Mucosa of rectum (tissue), 2 donors: ENCODE data around the gene NAALADL2.
"Not testable (repeated sequence)": the region's sequence is repeated elsewhere in the genome, so short reads cannot be mapped to it uniquely, and the experiment has no call there.

ENCODE experiments used
- H3K27ac ChIP-seq, 2 donors: one replicate each; pipeline ENCODE4 v1.7.0; 2013; ENCODE audit warnings: inconsistent platforms in 2 of 2, low read depth in 2 of 2, low read length in 2 of 2
- H3K27me3 ChIP-seq, 2 donors: one replicate each; pipeline ENCODE4 v1.7.0; 2013; ENCODE audit warnings: low read length in 2 of 2; ENCODE audit not compliant: control insufficient read depth in 2 of 2, insufficient read depth in 2 of 2
- H3K36me3 ChIP-seq, 2 donors: one replicate each; pipeline ENCODE4 v1.7.0; 2013; ENCODE audit warnings: low read length in 2 of 2; ENCODE audit not compliant: control insufficient read depth in 2 of 2, insufficient read depth in 2 of 2
- H3K4me1 ChIP-seq, 2 donors: one replicate each; pipeline ENCODE4 v1.7.0; 2013; ENCODE audit warnings: low read length in 2 of 2, mild to moderate bottlenecking in 1 of 2; ENCODE audit not compliant: control insufficient read depth in 2 of 2, insufficient read depth in 2 of 2
- H3K4me3 ChIP-seq, 2 donors: one replicate each; pipeline ENCODE4 v1.7.0; 2013; ENCODE audit warnings: low read length in 2 of 2
- H3K9ac ChIP-seq, 2 donors: one replicate each; pipeline ENCODE4 v1.7.0; 2013; ENCODE audit warnings: low read length in 2 of 2, low read depth in 1 of 2, mild to moderate bottlenecking in 1 of 2
- H3K9me3 ChIP-seq, 2 donors: one replicate each; pipeline ENCODE4 v1.7.0; 2013; ENCODE audit warnings: low read length in 2 of 2; ENCODE audit not compliant: control insufficient read depth in 2 of 2
- donor health status: healthy.
- donor health status: Normal muscosa, but diverticular disease.

The NAALADL2 gene

GRCh38 chr3:175258763-175259162, 399.6 kb downstream of the NAALADL2 start:
- H3K36me3 ChIP-seq, result no peaks in the 10 kb centered on the region
- H3K9ac ChIP-seq, result no peak overlapping the region
- H3K9me3 ChIP-seq, result no peaks in the 10 kb centered on the region
- no peaks in the 10 kb centered on the region for H3K4me1 ChIP-seq
- H3K27ac ChIP-seq, result no peak overlapping the region
- no peaks in the 10 kb centered on the region for H3K27me3 ChIP-seq
- no peak overlapping the region for H3K4me3 ChIP-seq

DNA sequence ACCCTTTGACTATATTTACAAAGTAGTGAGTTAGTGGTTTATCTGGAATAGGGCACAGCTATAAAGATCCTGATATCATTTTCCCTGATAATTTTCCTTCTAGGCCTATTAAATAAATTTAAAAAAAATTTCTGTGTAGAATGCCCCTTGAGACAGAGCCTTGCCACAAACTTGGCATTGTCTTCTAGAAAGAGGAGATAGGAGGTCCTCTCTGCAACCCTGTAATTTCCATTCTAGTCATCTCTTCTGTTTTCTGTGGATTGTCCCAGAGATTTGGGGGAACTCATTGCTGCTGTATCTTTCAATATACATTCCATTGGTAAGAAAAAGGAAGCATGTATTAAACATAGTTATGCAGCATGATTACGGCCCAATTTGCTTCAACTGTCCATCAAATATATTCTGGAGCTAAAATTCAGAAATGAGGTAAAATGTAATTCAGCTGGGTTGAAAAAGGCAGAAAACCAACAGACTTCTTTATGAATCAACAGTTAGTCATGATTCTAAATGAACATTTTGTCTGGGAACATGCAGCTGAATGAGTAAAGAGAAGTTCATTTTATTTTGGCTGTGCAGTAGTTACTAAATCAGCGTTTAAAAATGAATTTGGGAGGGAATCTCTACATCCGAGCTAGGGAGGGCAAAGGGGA, 401.1 kb downstream of the NAALADL2 start:
- Histone ChIP-seq H3K27ac (no peak overlapping the region), H3K36me3 (no peaks in the 10 kb centered on the region), H3K4me3 (no peak overlapping the region)

DNA sequence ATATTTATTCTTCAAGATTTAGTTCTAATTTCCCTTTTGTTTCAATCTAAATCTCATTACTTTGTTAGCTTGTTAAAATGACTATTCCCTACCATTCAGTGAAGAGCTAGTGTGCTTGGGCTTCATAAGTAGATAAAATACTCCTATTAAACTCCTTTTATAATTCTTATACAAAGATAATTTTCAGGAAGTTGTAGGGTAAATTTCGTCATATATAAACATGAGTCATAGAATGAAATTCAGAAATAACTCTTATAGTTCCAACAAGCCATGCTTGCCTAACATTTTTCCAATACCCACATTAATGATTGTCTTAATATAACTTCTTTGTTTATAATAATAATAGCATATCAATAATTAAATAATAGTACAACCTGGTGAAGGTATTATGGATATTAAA, 407.3 kb downstream of the NAALADL2 start:
- H3K4me1 ChIP-seq, result no peaks in the 10 kb centered on the region
- H3K27me3 ChIP-seq, result no peaks in the 10 kb centered on the region
- no peaks in the 10 kb centered on the region for H3K9me3 ChIP-seq
- H3K4me3 ChIP-seq, result no peak overlapping the region
- H3K36me3 ChIP-seq, result no peaks in the 10 kb centered on the region
- no peak overlapping the region for H3K9ac ChIP-seq
- no peak overlapping the region for H3K27ac ChIP-seq

More for the DNA sequence above, 401.1 kb downstream of the NAALADL2 start:
- H3K9me3 ChIP-seq, result no peaks in the 10 kb centered on the region
- no peaks in the 10 kb centered on the region for H3K4me1 ChIP-seq
- no peak overlapping the region for H3K9ac ChIP-seq
- no peaks in the 10 kb centered on the region for H3K27me3 ChIP-seq

DNA sequence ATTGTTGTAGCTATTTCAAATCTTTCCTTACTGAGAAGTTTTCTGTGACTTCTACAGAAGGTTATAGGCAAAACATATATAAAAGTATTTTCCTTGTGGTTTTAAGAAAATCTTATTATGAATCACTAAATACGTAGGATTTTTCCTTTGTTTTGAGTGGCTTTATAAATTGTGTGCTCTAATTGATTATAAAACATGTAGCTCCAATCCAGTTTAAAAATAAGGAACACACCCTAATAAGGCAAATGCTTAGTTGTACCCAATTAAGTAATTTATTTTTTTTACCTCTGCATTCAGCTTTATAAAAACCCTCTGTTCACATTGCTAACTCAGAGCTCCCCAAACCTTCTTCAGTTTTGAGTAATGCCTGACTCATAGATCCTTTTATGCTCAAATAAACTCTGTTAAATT, 408.0 kb downstream of the NAALADL2 start:
- H3K27me3 ChIP-seq, result no peaks in the 10 kb centered on the region
- H3K36me3 ChIP-seq, result no peaks in the 10 kb centered on the region
- H3K27ac ChIP-seq, result no peak overlapping the region
- H3K4me1 ChIP-seq, result no peaks in the 10 kb centered on the region
- H3K9ac ChIP-seq, result no peak overlapping the region
- no peak overlapping the region for H3K4me3 ChIP-seq
- H3K9me3 ChIP-seq, result no peaks in the 10 kb centered on the region

- H3K27ac ChIP-seq, result no peak overlapping the region
- no peaks in the 10 kb centered on the region for H3K4me1 ChIP-seq
Observed at GRCh38 chr3:175267561-175267960, 408.4 kb downstream of the NAALADL2 start.

DNA sequence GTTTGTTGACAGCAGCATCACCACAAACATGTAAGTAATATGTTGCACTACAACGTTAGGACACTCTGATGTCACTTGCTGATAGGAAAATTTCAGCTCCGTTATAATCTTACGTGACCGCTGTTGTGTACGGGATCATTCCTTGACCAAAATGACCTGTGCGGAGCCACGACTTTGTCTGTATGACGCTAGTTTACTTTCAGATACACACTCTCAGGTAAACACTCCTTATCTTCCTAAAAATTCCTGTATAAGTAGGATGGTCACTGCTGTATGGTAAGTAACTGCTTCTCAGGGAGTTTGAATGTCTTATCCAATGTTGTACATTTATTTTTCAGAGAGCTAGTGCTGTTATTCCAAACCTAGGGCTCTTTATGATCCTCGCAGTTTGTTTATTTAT, 410.3 kb downstream of the NAALADL2 start:
- H3K9ac ChIP-seq, result no peak overlapping the region
- no peaks in the 10 kb centered on the region for H3K9me3 ChIP-seq
- H3K4me3 ChIP-seq, result no peak overlapping the region
- H3K27me3 ChIP-seq, result no peaks in the 10 kb centered on the region
- H3K4me1 ChIP-seq, result no peaks in the 10 kb centered on the region
- H3K36me3 ChIP-seq, result no peaks in the 10 kb centered on the region
- H3K27ac ChIP-seq, result no peak overlapping the region

More at GRCh38 chr3:175267561-175267960, 408.4 kb downstream of the NAALADL2 start:
- no peaks in the 10 kb centered on the region for H3K9me3 ChIP-seq
- no peaks in the 10 kb centered on the region for H3K27me3 ChIP-seq
- no peaks in the 10 kb centered on the region for H3K36me3 ChIP-seq
- H3K4me3 ChIP-seq, result no peak overlapping the region
- H3K9ac ChIP-seq, result no peak overlapping the region

GRCh38 chr3:175270198-175270837, 411.2 kb downstream of the NAALADL2 start:
- no peaks in the 10 kb centered on the region for H3K36me3 ChIP-seq

GRCh38 chr3:175270866-175271265, 411.7 kb downstream of the NAALADL2 start:
- H3K27me3 ChIP-seq, result no peaks in the 10 kb centered on the region

More at GRCh38 chr3:175270198-175270837, 411.2 kb downstream of the NAALADL2 start:
- Histone ChIP-seq H3K9ac (no peak overlapping the region), H3K4me3 (no peak overlapping the region), H3K4me1 (no peaks in the 10 kb centered on the region), H3K27me3 (no peaks in the 10 kb centered on the region), H3K27ac (no peak overlapping the region), H3K9me3 (no peaks in the 10 kb centered on the region)

DNA sequence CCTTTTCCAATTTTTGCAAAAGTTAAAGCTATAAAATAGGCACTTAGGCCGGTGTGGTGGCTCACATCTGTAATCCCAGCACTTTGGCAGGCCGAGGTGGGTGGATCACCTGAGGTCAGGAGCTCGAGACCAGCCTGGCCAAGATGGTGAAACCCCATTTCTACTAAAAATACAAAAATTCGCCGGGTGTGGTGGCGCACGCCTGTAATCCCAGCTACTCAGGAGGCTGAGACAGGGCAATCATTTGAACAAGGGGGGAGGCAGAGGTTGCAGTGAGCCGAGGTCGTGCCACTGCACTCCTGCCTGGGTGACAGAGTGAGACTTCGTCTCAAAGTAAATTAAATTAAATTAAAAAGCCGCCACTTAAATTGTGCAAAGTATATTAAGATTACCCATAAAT, 412.3 kb downstream of the NAALADL2 start:
- not testable (repeated sequence) for H3K4me1 ChIP-seq, H3K9ac ChIP-seq, H3K4me3 ChIP-seq, H3K36me3 ChIP-seq, H3K27ac ChIP-seq, H3K9me3 ChIP-seq, H3K27me3 ChIP-seq

More at GRCh38 chr3:175270866-175271265, 411.7 kb downstream of the NAALADL2 start:
- Histone ChIP-seq H3K9ac (no peak overlapping the region), H3K4me3 (no peak overlapping the region), H3K27ac (no peak overlapping the region), H3K9me3 (no peaks in the 10 kb centered on the region), H3K36me3 (no peaks in the 10 kb centered on the region), H3K4me1 (no peaks in the 10 kb centered on the region)

DNA sequence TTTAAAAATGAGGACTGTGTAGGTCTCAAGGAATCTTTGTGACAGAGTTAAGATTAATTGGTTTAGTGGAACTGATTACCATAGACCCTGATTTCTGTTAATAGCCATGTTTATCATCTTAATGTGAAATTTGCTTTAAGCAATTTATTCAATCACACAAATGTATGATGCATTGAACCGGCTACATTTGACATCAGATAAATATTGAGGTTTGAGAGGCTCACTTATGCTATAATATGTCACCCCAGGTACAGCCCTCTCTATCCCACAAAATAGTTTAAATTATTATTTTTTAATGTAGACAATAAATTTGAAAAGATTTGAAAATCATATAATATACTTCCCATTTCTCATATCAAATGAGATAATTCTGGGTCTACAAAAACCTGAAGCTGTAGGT, 413.3 kb downstream of the NAALADL2 start:
- no peaks in the 10 kb centered on the region for H3K4me1 ChIP-seq
- no peaks in the 10 kb centered on the region for H3K27me3 ChIP-seq
- no peak overlapping the region for H3K27ac ChIP-seq
- no peak overlapping the region for H3K4me3 ChIP-seq
- H3K9me3 ChIP-seq, result no peaks in the 10 kb centered on the region
- H3K9ac ChIP-seq, result no peak overlapping the region
- H3K36me3 ChIP-seq, result no peaks in the 10 kb centered on the region
